Keratinocyte (primary cell): ENCODE results near the gene ZNF646. TPM values are rescaled to one million over a fixed set of nuclear protein-coding genes. Genes with fewer than 3 reads are reported as not detected.

ENCODE experiments used
- DNase-seq: peaks from one replicate; pipeline ENCODE4 v3.0.0-alpha.2; 2011; ENCODE audit warnings: low read depth, missing footprints, low spot score
- FAIRE-seq: peaks from 2 replicates; lab custom pipeline; 2011; peaks lifted over from hg19 to GRCh38; lab: Jason Lieb, UNC
- H2AFZ ChIP-seq: 2 replicates; pipeline ENCODE4 v1.6.0; 2012; ENCODE audit warnings: low read length, control low read depth, inconsistent platforms; ENCODE audit not compliant: control insufficient read depth
- H3K27ac ChIP-seq: 2 replicates; pipeline ENCODE4 v1.5.1; 2011; ENCODE audit warnings: low read length; ENCODE audit not compliant: control insufficient read depth, insufficient read depth
- H3K27me3 ChIP-seq: 3 replicates; pipeline ENCODE4 v1.6.0; 2011; ENCODE audit warnings: low read length; ENCODE audit not compliant: control insufficient read depth, insufficient read depth; ENCODE audit errors: extremely low read depth
- H3K36me3 ChIP-seq, 2 experiments: 2 replicates in 1 of 2; 3 replicates in 1 of 2; pipeline ENCODE4 v1.5.1; 2011; ENCODE audit warnings: low read length in 2 of 2, mild to moderate bottlenecking in 1 of 2; ENCODE audit not compliant: control insufficient read depth in 2 of 2, insufficient read depth in 2 of 2; ENCODE audit errors: extremely low read depth in 1 of 2
- H3K4me1 ChIP-seq: 3 replicates; pipeline ENCODE4 v1.5.1; 2011; ENCODE audit warnings: low read length; ENCODE audit not compliant: control insufficient read depth, insufficient read depth; ENCODE audit errors: extremely low read depth
- H3K4me2 ChIP-seq: 3 replicates; pipeline ENCODE4 v1.6.0; 2011; ENCODE audit warnings: low read depth, low read length; ENCODE audit not compliant: control insufficient read depth, insufficient read depth; ENCODE audit errors: extremely low read depth
- H3K4me3 ChIP-seq, 3 experiments: fragments of 200-600 bp in 1 of 3; sonication (generic) in 1 of 3; 2 replicates in 2 of 3; 3 replicates in 1 of 3; pipeline ENCODE4 v1.5.1; 2011 to 2016; ENCODE audit warnings: low read length in 3 of 3, mild to moderate bottlenecking in 3 of 3, control low read depth in 2 of 3, inconsistent platforms in 1 of 3, low read depth in 1 of 3, mixed read lengths in 1 of 3, mixed run types in 1 of 3, moderate library complexity in 1 of 3; ENCODE audit not compliant: control insufficient read depth in 2 of 3, insufficient read depth in 2 of 3; ENCODE audit errors: extremely low read depth in 1 of 3
- H3K79me2 ChIP-seq: 2 replicates; pipeline ENCODE4 v1.6.0; 2012; ENCODE audit warnings: low read length; ENCODE audit not compliant: control insufficient read depth, insufficient read depth
- H3K9ac ChIP-seq: 3 replicates; pipeline ENCODE4 v1.6.0; 2011; ENCODE audit warnings: low read length; ENCODE audit not compliant: control insufficient read depth, insufficient read depth; ENCODE audit errors: extremely low read depth
- H3K9me1 ChIP-seq: 3 replicates; pipeline ENCODE4 v1.6.0; 2011; ENCODE audit warnings: low read length; ENCODE audit not compliant: control insufficient read depth, insufficient read depth; ENCODE audit errors: extremely low read depth
- H3K9me3 ChIP-seq: 2 replicates; pipeline ENCODE4 v1.5.1; 2012; ENCODE audit warnings: low read depth, low read length; ENCODE audit not compliant: control insufficient read depth
- H4K20me1 ChIP-seq: 3 replicates; pipeline ENCODE4 v1.6.0; 2011; ENCODE audit warnings: low read length; ENCODE audit not compliant: control insufficient read depth, insufficient read depth; ENCODE audit errors: extremely low read depth
- CTCF ChIP-seq, 3 experiments: IDR thresholded peaks in 1 of 3; conservative IDR thresholded peaks in 1 of 3; optimal IDR thresholded peaks in 1 of 3; 2 replicates in 2 of 3; 3 replicates in 1 of 3; pipeline versions ENCODE3 to v1.5.1; 2011; ENCODE audit warnings: low read length in 3 of 3, mild to moderate bottlenecking in 3 of 3, moderate library complexity in 2 of 3, control low read depth in 1 of 3, inconsistent platforms in 1 of 3; ENCODE audit not compliant: insufficient read depth in 2 of 3; ENCODE audit errors: extremely low read depth in 1 of 3
- EZH2 ChIP-seq: IDR thresholded peaks from one replicate; pipeline ENCODE4 v1.6.1; 2012; ENCODE audit warnings: inconsistent platforms, mild to moderate bottlenecking, low read length, moderate library complexity
- dilution Hi-C: fragments of 300-500 bp; cut with MboI; formaldehyde crosslinking; loops from one replicate; pipeline ENCODE4 v1.7.0; 2020; ENCODE audit warnings: low sequenced_read_pairs; ENCODE audit not compliant: extremely low pct_ligation_motif_present
- polyA plus RNA-seq, 5 experiments: library from polyadenylated mRNA; depleted of rRNA in 3 of 5; stranded (reverse) in 3 of 5; stranded (forward) in 1 of 5; unstranded in 1 of 5; fragments of >200 nt; gene quantifications; 1 replicate in 1 of 5; 2 replicates in 3 of 5; 3 replicates in 1 of 5; pipeline versions ENCODE4 v1.2.1 to v1.2.3, GENCODE V29; 2011 to 2012; ENCODE audit warnings: missing spikeins in 2 of 5, low read depth in 1 of 5, low replicate concordance in 1 of 5

ZNF646 gene
- polyA plus RNA-seq, 1 donor (not counting 4 experiments of a cell fraction or from before 2014, with no cell fraction given): 2.5 TPM

GRCh38 chr16:31128711-31129567, 54.7 kb downstream of the ZNF646 start:
- no peak for DNase-seq
- no peak for TF ChIP-seq CTCF (optimal IDR thresholded peaks at IDR 0.05 in 1 of 3, IDR thresholded peaks at IDR 0.05 in 1 of 3, conservative IDR thresholded peaks at IDR 0.05 in 1 of 3; ENCODE audit: extremely low read depth in 1 of 3, insufficient read depth in 2 of 3, low read length in 3 of 3)
- no peak for TF ChIP-seq EZH2
- peak overlapping the region; percentile 4 for H3K27ac ChIP-seq
- peaks cover 35% of the 10 kb centered on the region for H3K4me1 ChIP-seq
- dilution Hi-C loops: no loop called here
- no peak for FAIRE-seq
- no peaks in the 10 kb centered on the region for H3K9me3 ChIP-seq
- H3K9me1 ChIP-seq: peaks cover 5% of the 10 kb centered on the region
- no peak overlapping the region for H3K4me2 ChIP-seq
- no peak overlapping the region for H3K9ac ChIP-seq
- no peak overlapping the region for H3K4me3 ChIP-seq
- H3K79me2 ChIP-seq: peaks cover 15% of the 10 kb centered on the region
- H3K36me3 ChIP-seq: peaks cover 12 to 35% of the 10 kb centered on the region in 2 experiments
- H3K27me3 ChIP-seq: no peaks in the 10 kb centered on the region
- no peak overlapping the region for H2AFZ ChIP-seq
- peaks cover 2% of the 10 kb centered on the region for H4K20me1 ChIP-seq

- Histone ChIP-seq H2AFZ (no peak overlapping the region), H3K27ac (no peak overlapping the region), H3K4me3 (no peak overlapping the region), H3K4me2 (no peak overlapping the region), H3K36me3 (peaks cover 12 to 35% of the 10 kb centered on the region in 2 experiments), H3K9ac (no peak overlapping the region), H3K9me1 (peaks cover 7% of the 10 kb centered on the region), H3K79me2 (peaks cover 22% of the 10 kb centered on the region), H3K27me3 (no peaks in the 10 kb centered on the region), H3K4me1 (peaks cover 44% of the 10 kb centered on the region), H3K9me3 (no peaks in the 10 kb centered on the region), H4K20me1 (peaks cover 3% of the 10 kb centered on the region)
- dilution Hi-C loops: no loop called here
- TF ChIP-seq EZH2 (no peak), CTCF (optimal IDR thresholded peaks at IDR 0.05 in 1 of 3, IDR thresholded peaks at IDR 0.05 in 1 of 3, conservative IDR thresholded peaks at IDR 0.05 in 1 of 3; ENCODE audit: extremely low read depth in 1 of 3, insufficient read depth in 2 of 3, low read length in 3 of 3) (no peak)
- DNase-seq: no peak
- no peak for FAIRE-seq
Observed at GRCh38 chr16:31129568-31130335, 55.5 kb downstream of the ZNF646 start.
